Tibial nerve (tissue), 4 donors: ENCODE results near the gene MED1.

ENCODE experiments used
- CTCF ChIP-seq, 5 experiments: fragments of 200-600 bp in 3 of 5; fragments of 450-650 bp in 2 of 5; sonication (generic) in 3 of 5; IDR thresholded peaks; one replicate each; pipeline ENCODE4 v1.5.1; 2016 to 2019; ENCODE audit warnings: antibody characterized with exemption in 5 of 5, mild to moderate bottlenecking in 3 of 5, moderate library complexity in 2 of 5
- EP300 ChIP-seq, 2 donors: sonication (generic); formaldehyde crosslinking; IDR thresholded peaks; one replicate each; pipeline ENCODE4 v1.6.1; 2017; ENCODE audit warnings: antibody characterized with exemption in 2 of 2, mild to moderate bottlenecking in 1 of 2
- POLR2A ChIP-seq, 2 donors: fragments of 450-650 bp; IDR thresholded peaks; one replicate each; pipeline ENCODE4 v1.6.1; 2017; ENCODE audit warnings: antibody characterized with exemption in 2 of 2, mild to moderate bottlenecking in 2 of 2, moderate library complexity in 2 of 2

GRCh38 chr17:39357488-39357887 lies 93.6 kb downstream of the MED1 start:
- TF ChIP-seq CTCF (IDR thresholded peaks at IDR 0.05) (no peak), EP300 (IDR thresholded peaks at IDR 0.05) (no peak), POLR2A (IDR thresholded peaks at IDR 0.05) (no peak)
